Left cardiac atrium (tissue), 4 donors: ENCODE results near the gene THAP11. TPM values are rescaled to one million over a fixed set of nuclear protein-coding genes. Genes with fewer than 3 reads are reported as not detected.
A peak's percentile ranks its signal among the peaks of the same experiment; 100 is the strongest.
"Not testable (repeated sequence)": the region's sequence is repeated elsewhere in the genome, so short reads cannot be mapped to it uniquely, and the experiment has no call there.

Source experiments
- ATAC-seq, 2 donors: fragments of 200-7000 bp; cut with Tn5 transposase; one replicate each; pipeline ENCODE4 v1.9.1; 2020; ENCODE audit warnings: mild to moderate bottlenecking in 2 of 2, moderate library complexity in 2 of 2
- DNase-seq: peaks from one replicate; pipeline ENCODE4 v3.0.0-alpha.2; 2020
- intact Hi-C, 2 donors: fragments of 100-400 bp; cut with DNase I; formaldehyde crosslinking; loops; one replicate each; pipeline versions ENCODE4 v1.14.1 to v1.15.1; 2022 to 2023
- total RNA-seq, 2 donors: library from RNA; stranded (reverse); fragmentation: NEBNext Ultra II Directional; extraction: Animal tissue kit (Norgen Biotek cat#: 25700); gene quantifications; one replicate each; pipeline ENCODE4 v1.2.1, GENCODE V29; 2021
- donor health status: DM: no; HTN: yes; CAD: no.
- donor health status: DM: no; HTN: yes; CAD: no; lungs with severe emphysema.
- donor health status: DM: yes; HTN: yes; CAD: no.
- donor health status: Dilated cardiomyopathy.

The THAP11 gene
- total RNA-seq, 2 donors from 2014 or later = 24.5 to 24.7 TPM

DNA sequence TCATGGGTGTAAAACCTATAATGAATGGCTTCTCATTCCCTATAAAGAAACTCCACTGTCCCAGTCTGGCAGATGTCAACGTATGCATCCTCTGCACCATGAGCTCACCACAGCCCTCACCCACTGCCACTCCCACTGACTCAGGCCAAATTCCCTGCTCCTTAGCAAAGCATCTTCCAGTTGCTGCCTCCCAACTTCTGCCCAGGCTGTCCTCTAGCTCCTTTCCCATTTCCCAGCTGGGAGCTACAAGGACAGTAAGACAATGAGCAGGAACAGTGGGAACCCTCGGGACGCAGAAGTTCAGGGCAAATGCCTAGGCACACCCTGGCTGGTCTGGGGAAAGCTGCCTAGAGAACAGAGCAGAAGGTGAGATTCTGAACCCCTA is 9.1 kb upstream of the THAP11 start:
- ATAC-seq (peak in 1 of 2 donors; percentile 47), DNase-seq (no peak)
- intact Hi-C loops = loop anchor here in 1 of 2 donors (5.0 kb wide), 1 partner anchor 89 kb away; no protein-coding TSS in a partner anchor

DNA sequence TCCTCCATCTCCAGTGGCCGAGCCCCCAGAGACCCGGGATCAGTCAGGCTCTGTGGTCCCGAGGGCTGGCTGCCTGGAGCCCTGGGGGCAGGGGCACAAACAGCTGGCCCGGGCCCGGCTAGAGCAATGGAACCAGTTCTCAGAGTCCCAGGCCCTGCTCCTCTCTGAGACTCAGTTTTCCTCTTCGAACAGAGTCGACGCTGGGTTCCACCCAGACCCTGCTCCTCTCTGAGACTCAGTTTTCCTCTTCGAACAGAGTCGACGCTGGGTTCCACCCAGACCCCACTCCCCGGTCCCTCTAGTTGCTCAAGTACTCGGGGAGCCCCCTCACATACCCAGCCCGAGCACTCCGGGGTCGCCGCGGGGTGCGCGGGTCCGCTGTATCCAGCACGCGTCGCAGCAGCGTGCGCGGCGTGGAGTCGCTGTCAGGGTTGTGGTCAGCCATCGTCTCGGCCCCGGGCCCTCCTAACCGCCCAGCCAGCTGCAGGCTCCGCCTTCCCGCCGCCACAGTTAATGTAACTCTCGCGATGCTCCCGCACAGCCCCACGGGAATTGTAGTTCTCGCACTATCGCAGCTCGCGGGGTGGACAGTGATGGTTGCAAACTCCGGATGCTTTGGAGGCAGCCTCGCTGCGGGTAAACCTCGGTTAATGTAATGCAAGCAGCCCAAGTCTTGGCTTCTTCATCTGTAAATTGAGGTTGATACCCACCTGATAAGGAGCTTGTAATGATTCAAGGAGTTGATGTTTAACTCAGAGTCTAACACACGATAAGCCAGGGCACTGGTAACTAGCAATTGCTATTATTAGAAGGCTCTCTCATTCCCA is 8.5 kb upstream of the THAP11 start:
- peak; percentile 96 for DNase-seq
- intact Hi-C loops = loop anchor here in 1 of 2 donors (5.0 kb wide), 1 partner anchor 89 kb away; no protein-coding TSS in a partner anchor
- ATAC-seq = peak; percentile 99 to 100

DNA sequence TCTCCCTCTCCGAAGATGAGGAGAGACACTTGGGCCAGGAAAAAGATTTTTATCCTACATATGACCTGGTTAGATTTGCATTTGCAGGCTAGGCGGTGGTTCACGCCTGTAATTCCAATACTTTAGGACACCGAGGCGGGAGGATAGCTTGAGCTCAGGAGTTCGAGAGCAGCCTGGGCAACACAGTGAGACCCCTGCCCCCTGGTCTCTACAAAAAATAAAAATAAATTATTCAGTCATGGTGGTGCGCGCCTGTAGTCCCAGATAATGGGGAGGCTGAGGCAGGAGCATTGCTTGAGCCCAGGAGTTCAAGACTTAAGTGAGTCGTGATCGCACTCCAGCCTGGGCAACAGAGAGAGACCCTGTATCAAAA is 7.9 kb upstream of the THAP11 start:
- DNase-seq (no peak), ATAC-seq (no peak)
- intact Hi-C loops = loop anchor here in 1 of 2 donors (5.0 kb wide), 1 partner anchor 88 kb away; no protein-coding TSS in a partner anchor

DNA sequence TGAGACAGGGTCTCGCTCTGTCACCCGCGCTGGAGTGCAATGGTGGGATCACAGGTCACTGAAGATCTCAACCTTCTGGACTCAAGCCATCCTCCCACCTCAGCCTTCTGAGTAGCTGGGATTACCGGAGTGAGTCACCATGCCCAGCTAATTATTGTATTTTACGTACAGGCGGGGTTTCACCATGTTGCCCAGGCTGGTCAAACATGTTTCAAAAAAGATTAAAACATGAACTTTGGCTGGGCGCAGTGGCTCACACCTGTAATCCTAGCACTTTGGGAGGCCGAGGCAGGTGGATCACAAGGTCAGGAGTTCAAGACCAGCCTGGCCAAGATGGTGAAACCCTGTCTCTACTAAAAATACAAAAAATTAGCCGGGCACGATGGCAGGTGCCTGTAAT is 4.9 kb upstream of the THAP11 start:
- intact Hi-C loops, DNase-seq, ATAC-seq: not testable (repeated sequence)

DNA sequence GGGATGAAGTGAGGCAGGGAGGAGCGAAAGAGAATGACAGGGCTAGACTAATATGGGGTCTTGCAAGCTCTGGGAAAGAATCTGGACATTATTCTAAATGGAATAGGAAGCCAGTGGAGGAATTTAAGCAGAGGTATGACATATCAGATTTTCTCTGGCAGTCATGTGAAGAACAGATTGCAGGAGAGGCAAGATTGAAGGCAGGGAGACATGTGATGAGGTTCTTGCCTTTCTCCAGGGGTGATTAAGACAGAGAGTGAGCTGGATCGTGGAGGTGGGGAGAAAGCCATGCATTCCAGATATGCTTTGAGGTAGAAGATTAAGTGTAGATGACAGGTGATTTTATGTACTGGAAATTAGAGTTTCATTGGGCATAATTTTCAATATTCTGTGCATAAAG is 4.3 kb upstream of the THAP11 start:
- intact Hi-C loops = no loop called here
- no peak for ATAC-seq
- DNase-seq = no peak

DNA sequence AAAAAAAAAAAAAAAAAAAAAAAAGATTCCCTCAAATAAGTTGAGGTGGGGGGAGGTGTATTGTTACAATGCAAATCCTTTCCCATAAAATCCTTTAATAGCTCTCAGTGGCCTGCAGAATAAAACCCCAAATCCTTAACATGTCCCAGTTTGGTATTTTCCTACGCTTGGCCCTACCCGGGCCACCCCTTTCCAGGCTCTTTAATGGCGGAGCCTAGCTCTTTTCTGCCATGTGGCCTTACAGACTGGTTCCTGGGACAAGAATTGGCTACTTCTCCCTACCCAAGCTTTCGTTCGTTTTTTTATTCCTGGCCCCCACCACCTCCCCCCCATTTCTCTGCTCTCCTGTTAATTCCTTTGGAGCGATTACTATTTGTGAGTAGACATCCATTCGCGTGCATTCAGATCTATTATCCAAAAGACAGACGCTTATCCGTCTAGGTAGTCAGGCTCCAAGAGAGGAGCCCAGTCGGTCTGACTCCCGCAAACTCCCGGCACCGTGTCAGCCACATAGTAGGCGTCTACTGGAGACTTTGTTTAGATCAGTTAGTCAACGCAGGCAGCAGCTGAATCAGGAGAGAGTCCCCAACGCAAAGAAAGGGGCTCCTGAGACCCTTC is 813 bp upstream of the THAP11 start:
- intact Hi-C loops = no loop called here

DNA sequence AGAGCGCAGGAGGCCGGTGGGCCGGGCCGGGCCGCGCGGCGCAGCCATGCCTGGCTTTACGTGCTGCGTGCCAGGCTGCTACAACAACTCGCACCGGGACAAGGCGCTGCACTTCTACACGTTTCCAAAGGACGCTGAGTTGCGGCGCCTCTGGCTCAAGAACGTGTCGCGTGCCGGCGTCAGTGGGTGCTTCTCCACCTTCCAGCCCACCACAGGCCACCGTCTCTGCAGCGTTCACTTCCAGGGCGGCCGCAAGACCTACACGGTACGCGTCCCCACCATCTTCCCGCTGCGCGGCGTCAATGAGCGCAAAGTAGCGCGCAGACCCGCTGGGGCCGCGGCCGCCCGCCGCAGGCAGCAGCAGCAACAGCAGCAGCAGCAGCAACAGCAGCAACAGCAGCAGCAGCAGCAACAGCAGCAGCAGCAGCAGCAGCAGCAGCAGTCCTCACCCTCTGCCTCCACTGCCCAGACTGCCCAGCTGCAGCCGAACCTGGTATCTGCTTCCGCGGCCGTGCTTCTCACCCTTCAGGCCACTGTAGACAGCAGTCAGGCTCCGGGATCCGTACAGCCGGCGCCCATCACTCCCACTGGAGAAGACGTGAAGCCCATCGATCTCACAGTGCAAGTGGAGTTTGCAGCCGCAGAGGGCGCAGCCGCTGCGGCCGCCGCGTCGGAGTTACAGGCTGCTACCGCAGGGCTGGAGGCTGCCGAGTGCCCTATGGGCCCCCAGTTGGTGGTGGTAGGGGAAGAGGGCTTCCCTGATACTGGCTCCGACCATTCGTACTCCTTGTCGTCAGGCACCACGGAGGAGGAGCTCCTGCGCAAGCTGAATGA is 606 bp downstream of the THAP11 start:
- intact Hi-C loops = no loop called here
- peak; percentile 73 for DNase-seq
- ATAC-seq = peak; percentile 12 to 15

More for the DNA sequence above, 813 bp upstream of the THAP11 start:
- DNase-seq = no peak
- ATAC-seq = no peak

DNA sequence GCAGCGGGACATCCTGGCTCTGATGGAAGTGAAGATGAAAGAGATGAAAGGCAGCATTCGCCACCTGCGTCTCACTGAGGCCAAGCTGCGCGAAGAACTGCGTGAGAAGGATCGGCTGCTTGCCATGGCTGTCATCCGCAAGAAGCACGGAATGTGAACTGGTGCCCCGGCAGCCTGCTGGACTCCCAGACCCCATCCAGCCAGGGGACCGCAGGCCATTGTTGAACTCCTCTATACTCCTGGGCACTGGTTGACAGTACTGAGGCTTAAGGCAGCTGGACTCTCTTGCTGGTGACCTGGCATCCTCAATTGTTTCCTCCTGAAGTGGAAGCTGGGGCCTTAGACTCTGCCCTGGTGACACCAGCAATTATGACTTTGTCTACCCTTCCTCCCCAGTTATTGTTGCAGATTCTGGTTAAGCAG is 1.2 kb downstream of the THAP11 start:
- intact Hi-C loops = no loop called here
- no peak for DNase-seq
- ATAC-seq = no peak

DNA sequence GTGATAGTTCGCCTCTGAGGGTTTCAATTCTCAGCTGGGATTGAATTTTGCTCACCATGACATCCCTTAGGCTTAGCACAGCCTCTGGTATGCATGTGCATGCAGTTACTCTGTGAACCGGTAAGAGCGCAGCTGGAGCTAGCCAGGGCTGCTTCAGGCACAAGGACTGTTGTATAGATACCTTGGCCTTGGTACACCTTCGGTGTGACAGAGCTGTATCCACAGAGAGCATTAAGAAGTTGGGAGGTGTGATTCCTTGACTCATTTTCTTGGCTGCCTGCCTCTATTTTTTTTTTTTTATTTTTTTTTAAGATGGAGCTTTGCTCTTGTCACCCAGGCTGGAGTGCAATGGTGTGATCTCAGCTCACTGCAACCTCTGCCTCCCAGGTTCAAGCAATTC is 2.4 kb downstream of the THAP11 start:
- DNase-seq (no peak), ATAC-seq (no peak)
- intact Hi-C loops = loop anchor here in 1 of 2 donors (2.0 kb wide), 1 partner anchor 28 kb away; the partner anchor contains the start of gene EDC4

DNA sequence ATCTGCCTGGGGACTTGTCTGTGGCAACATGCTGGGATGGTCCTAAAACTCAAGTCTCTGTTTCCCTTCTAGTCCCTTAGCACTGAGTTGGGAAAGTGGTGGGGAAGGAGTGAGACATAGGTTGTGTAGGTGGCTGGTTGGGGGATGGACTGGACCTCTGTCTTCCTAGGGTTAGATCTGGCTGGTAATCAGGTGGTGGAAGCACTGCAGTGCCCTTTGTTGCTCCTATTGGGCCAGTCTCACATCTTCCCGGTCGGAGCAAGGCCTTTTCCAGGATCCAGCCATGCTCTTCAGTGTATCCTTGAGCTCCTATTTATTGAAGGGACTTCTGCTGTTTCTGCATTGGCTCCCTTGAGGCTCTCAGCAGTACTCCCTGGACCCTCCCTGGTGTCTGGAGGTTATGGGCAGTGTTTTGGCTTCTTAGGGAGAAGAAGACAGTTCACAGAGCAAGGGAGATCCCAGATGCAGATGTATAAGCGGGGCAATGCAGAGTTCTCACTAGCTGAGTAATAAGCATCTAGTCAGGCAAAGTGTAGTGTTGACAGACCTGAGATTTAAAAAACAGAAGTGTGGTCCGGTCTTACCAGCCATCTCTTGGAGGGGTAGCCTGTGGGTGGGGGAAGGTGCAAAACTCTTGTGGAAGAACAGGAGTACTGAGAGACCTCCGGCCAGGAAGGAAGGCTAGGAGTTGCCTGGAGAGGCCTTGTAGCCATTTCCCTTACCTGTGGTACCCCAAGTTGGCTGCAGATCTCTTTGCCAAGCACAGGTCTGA is 3.4 kb downstream of the THAP11 start:
- no peak for DNase-seq
- intact Hi-C loops = loop anchor here in 1 of 2 donors (2.0 kb wide), 1 partner anchor 27 kb away; the partner anchor contains the start of gene EDC4

DNA sequence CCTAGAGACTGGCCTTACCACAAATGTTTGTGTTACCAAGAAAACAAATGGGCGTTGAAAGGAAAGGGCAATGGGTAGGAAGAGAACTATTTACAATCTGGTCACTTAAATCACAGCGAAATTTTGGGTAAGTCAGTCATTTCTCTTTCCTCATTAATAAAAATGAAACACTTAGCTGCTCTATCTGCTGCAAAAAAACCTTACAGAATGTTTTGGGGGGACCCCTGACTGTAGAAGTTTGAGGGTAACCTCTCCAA is 3.9 kb downstream of the THAP11 start:
- intact Hi-C loops = no loop called here
- DNase-seq = no peak
- no peak for ATAC-seq

More for the DNA sequence above, 3.4 kb downstream of the THAP11 start:
- no peak for ATAC-seq

DNA sequence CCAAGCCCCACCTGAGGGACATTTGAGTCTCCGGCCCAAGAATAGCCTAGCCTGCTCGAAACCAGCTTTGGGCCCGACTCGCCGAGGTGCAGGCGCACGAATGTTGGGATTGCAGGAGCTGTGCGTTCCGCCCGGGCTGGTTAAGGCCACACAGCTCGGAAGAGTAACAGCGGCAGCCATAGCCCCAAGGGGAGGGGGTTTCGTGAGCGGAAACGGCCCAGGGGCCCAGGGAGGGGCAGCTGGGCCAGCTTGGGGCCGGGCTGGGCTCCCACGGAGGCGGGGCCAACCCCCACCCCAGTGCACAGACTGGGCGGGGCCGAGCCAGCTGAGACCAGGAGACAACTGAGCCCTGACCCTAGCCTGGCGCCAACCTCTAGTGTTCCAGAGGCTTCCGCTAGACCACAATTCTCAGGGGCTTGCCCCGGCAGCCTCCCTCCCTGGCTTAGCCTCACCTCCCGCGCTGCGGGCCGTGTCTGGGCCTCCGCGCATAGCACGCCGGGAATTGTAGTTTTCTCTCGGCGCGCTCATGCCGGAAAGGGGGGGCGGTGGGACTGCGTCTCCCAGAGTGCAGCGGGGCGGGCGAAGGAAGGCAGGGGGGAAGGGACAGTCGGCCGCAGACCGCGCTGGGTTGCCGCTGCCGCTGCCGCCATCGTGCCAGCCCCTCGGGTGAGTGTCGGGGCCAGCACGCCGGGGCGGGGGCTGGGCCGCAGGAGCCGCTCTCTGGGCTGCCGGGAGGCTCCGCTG is 4.4 kb downstream of the THAP11 start, which contains the start of gene NUTF2:
NUTF2 (plus strand) TSS at position 614 of the 744 bp plus-strand sequence. CDS start 18,198 bp downstream, outside the sequence.
- intact Hi-C loops = no loop called here
- DNase-seq = peak; percentile 97
- ATAC-seq = peak; percentile 87 to 89

DNA sequence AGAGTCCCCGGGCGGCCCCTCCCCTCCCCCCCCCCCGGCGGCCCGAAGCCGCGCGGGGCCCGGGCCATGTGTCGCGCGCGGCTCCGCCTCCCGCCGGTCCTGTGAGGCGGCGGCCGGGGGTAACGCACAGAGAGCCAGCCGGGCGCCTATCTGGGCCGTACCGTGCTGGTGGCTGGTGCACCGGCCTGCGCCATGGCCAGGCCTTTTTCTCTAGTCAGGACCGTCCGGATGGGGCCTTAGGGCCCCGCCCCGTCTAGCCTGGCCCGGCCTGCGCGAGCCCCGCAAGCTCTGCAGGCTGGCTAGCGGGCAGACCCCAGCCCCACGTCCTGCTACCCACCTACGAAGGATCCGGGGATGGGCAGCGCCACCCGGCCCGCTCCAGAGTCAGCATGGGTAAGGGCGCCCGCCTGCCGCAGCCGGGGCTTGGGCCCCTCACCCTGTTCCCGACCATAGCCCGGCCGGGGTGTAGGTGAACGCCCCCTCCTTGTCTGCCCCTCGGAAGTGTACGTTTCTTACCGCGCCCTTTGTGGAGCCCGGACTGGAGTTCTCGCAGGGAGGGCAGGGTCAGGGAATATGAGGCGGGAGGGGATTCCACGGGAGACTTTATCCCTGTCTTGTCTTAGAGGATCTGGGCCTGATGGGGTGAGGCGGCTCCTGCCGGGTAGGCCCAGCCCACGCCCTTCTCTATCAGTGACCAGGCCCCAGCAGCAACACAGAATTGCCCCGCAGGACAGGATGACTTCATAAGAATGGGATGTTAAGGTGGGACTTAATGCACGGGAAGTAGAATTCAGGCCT is 5.1 kb downstream of the THAP11 start, which contains the start of gene CENPT:
CENPT (minus strand) TSS at position 630 of the 798 bp plus-strand sequence. CDS start 13,834 bp downstream, outside the sequence.
- DNase-seq = peak; percentile 76
- peak; percentile 62 to 70 for ATAC-seq
- intact Hi-C loops = no loop called here

DNA sequence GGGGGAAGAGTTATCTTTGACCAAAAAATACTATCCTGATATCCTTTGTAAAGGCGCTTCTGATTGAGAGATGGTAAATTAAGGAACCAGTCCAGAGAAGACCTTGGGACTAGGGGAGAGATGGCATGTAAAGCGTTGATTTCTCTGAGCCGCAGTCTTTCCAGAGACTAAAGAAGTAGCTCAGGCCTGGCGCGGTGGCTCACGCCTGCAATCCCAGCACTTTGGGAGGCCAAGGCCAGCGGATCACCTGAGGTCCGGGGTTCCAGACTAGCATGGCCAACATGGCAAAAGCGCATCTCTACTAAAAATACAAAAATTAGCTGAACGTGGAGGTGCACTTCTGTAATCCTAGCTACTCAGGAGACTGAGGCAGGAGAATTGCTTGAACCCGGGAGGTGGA is 6.0 kb downstream of the THAP11 start:
- DNase-seq (no peak), ATAC-seq (no peak)
- intact Hi-C loops = no loop called here

DNA sequence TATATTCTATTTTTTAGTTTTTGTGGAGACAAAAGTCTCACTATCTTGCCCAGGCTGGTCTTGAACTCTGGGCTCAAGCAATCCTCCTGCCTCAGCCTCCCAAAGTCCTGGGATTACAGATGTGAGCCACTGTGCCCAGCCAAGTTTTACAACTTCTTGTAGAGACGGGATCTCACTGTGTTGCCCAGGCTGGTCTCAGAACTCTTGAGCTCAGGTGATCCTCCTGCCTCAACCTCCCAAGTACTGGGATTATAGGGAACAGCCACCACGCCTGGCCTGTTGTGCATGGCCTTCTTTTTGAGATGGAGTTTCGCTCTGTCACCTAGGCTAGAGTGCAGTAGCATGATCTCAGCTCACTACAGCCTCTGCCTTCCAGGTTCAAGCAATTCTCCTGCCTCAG is 11.6 kb downstream of the THAP11 start:
- DNase-seq (no peak), ATAC-seq (no peak)
- intact Hi-C loops = no loop called here

DNA sequence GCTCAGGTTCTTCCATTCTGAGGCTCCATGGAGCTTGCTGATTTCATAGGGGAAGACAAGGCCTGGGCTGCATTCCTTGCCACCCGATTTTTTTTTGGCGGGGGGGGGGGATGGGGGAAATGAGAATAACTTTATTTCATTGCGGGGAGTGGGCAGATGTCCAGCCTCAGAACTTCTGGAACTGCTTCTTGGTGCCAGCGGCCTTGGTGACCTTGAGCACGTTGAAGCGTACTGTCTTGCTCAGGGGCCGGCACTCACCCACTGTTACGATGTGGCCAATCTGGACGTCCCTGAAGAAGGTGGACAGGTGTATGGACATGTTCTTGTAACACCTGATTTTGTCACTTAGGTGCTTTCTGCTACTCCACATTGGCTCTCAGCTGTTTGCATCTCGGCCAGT is 13.7 kb downstream of the THAP11 start:
- DNase-seq (no peak), ATAC-seq (no peak)
- intact Hi-C loops = no loop called here

DNA sequence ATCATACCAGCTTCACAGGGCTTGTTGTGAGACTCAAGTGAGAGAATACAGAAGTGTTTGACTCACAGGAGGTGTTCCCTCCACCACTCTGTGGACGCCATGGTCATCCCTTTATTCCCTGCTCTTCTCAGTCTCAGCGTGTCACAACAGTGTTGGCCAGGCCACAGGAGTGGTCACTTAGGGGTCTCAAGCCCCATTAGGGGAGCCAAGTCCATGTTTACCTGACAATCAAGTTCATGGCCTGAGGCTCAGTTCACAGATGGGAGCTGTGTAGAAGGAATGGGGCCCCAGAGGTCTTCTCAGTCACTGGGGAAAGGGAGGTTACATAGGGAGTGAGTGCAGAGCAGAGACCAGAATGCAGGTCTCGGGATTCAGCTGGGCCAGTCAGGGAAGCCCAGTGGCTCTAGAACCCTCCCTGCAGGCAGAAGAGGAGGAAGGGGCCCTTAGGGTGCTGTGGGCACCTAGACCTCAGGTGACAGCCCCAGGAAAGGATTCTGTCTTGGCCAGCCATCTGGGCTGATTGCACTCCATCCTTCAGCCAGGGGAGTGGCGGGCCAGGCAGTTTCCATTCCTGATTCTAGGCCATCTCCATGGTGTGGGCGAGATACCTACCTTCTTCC is 14.9 kb downstream of the THAP11 start:
- intact Hi-C loops = no loop called here
- DNase-seq = no peak
- ATAC-seq = no peak
